Endothelial cell of umbilical vein (primary cell): ENCODE results near the gene CNTF. TPM values are rescaled to one million over a fixed set of nuclear protein-coding genes. Genes with fewer than 3 reads are reported as not detected.

Experiments
- BruUV-seq: library from RNA; stranded (reverse); fragments of 400-500 nt; replicated peaks from 2 replicates; lab custom pipeline; 2021; lab: Mats Ljungman, UMichigan
- CTCF ChIA-PET: fragments of 300-600, 350-600 bp; sonication (Branson Sonifier 250); formaldehyde crosslinking; loops from one replicate; lab custom pipeline; 2021; ENCODE audit warnings: antibody characterized with exemption, inconsistent platforms; lab: Charles Lee
- POLR2A ChIA-PET: fragments of 300-600, 350-600 bp; sonication (Branson Sonifier 250); formaldehyde crosslinking; loops from one replicate; lab custom pipeline; 2021; ENCODE audit warnings: antibody characterized with exemption, inconsistent platforms; lab: Charles Lee
- DNase-seq: peaks from one replicate; pipeline ENCODE4 v3.0.0-alpha.2; 2011; ENCODE audit warnings: low read depth, low spot score
- FAIRE-seq: peaks from 2 replicates; lab custom pipeline; 2011; peaks lifted over from hg19 to GRCh38; lab: Jason Lieb, UNC
- H2AFZ ChIP-seq: 2 replicates; pipeline ENCODE4 v1.6.0; 2012; ENCODE audit warnings: low read depth, low read length, control low read depth, inconsistent platforms
- H3K27ac ChIP-seq: 2 replicates; pipeline ENCODE4 v1.5.1; 2011; ENCODE audit warnings: low read depth, mild to moderate bottlenecking, control low read depth, low read length, moderate library complexity; ENCODE audit not compliant: insufficient read depth
- H3K27me3 ChIP-seq, 2 experiments: 2 replicates each; pipeline versions ENCODE4 v1.6.0 to v1.6.1; 2011; ENCODE audit warnings: low read length in 2 of 2, mixed read lengths in 1 of 2; ENCODE audit not compliant: control insufficient read depth in 2 of 2, insufficient read depth in 2 of 2
- H3K36me3 ChIP-seq, 2 experiments: 2 replicates in 1 of 2; 3 replicates in 1 of 2; pipeline ENCODE4 v1.5.1; 2011; ENCODE audit warnings: low read length in 2 of 2, mild to moderate bottlenecking in 1 of 2, moderate library complexity in 1 of 2; ENCODE audit not compliant: control insufficient read depth in 2 of 2, insufficient read depth in 2 of 2; ENCODE audit errors: extremely low read depth in 1 of 2
- H3K4me1 ChIP-seq: 3 replicates; pipeline ENCODE4 v1.5.1; 2011; ENCODE audit warnings: mild to moderate bottlenecking, low read length; ENCODE audit not compliant: control insufficient read depth, insufficient read depth; ENCODE audit errors: extremely low read depth
- H3K4me2 ChIP-seq: 2 replicates; pipeline ENCODE4 v1.6.1; 2011; ENCODE audit warnings: low read length, control low read depth, mixed read lengths; ENCODE audit not compliant: insufficient read depth
- H3K4me3 ChIP-seq, 3 experiments: fragments of 200-600 bp in 1 of 3; sonication (generic), shearing (Covaris generic) in 1 of 3; replicated peaks in 1 of 3; 2 replicates each; pipeline ENCODE4 v1.5.1; 2011 to 2016; ENCODE audit warnings: control low read depth in 3 of 3, low read length in 3 of 3, mild to moderate bottlenecking in 2 of 3, inconsistent platforms in 1 of 3, low read depth in 1 of 3, moderate library complexity in 1 of 3; ENCODE audit not compliant: insufficient read depth in 1 of 3
- H3K79me2 ChIP-seq: 2 replicates; pipeline ENCODE4 v1.6.0; 2012; ENCODE audit warnings: low read length, inconsistent platforms; ENCODE audit not compliant: control insufficient read depth, insufficient read depth
- H3K9ac ChIP-seq: replicated peaks from 2 replicates; pipeline ENCODE3; 2011; ENCODE audit warnings: low read length, control low read depth; ENCODE audit not compliant: insufficient read depth; ENCODE audit errors: extremely low read depth
- H3K9me1 ChIP-seq: replicated peaks from 3 replicates; pipeline ENCODE4 v1.6.0; 2011; ENCODE audit warnings: mild to moderate bottlenecking, low read length; ENCODE audit not compliant: control insufficient read depth, insufficient read depth; ENCODE audit errors: extremely low read depth
- H3K9me3 ChIP-seq: replicated peaks from 2 replicates; pipeline ENCODE4 v1.5.1; 2012; ENCODE audit warnings: low read length, inconsistent platforms; ENCODE audit not compliant: control insufficient read depth, insufficient read depth
- H4K20me1 ChIP-seq: replicated peaks from 2 replicates; pipeline ENCODE3; 2011; ENCODE audit warnings: mild to moderate bottlenecking, low read length; ENCODE audit not compliant: control insufficient read depth, insufficient read depth; ENCODE audit errors: extremely low read depth
- CTCF ChIP-seq, 2 donors: IDR thresholded peaks; 1 replicate in 1 of 2; 2 replicates in 1 of 2; pipeline ENCODE4 v1.5.1; 2011; ENCODE audit warnings: low read length in 2 of 2, mild to moderate bottlenecking in 2 of 2, moderate library complexity in 2 of 2, control low read depth in 1 of 2, inconsistent platforms in 1 of 2, low read depth in 1 of 2; ENCODE audit not compliant: insufficient read depth in 1 of 2; ENCODE audit errors: extremely low read depth in 1 of 2
- EZH2 ChIP-seq: IDR thresholded peaks from 2 replicates; pipeline ENCODE4 v1.6.1; 2012; ENCODE audit warnings: borderline replicate concordance, low read depth, mild to moderate bottlenecking, moderate library complexity, low read length, inconsistent platforms; ENCODE audit not compliant: severe bottlenecking
- FOS ChIP-seq: IDR thresholded peaks from 2 replicates; pipeline ENCODE4 v1.6.1; 2011; ENCODE audit warnings: mild to moderate bottlenecking, low read length, moderate library complexity, borderline replicate concordance; ENCODE audit not compliant: insufficient read depth
- GATA2 ChIP-seq: IDR thresholded peaks from 2 replicates; pipeline ENCODE4 v1.7.0; 2011; ENCODE audit warnings: low read depth, mild to moderate bottlenecking, moderate library complexity, mixed read lengths, low read length; ENCODE audit not compliant: insufficient read length, insufficient read depth
- JUN ChIP-seq: IDR thresholded peaks from 2 replicates; pipeline ENCODE4 v1.6.1; 2011; ENCODE audit warnings: borderline replicate concordance, low read depth; ENCODE audit not compliant: insufficient read length, insufficient read depth
- MAX ChIP-seq: IDR thresholded peaks from 2 replicates; pipeline ENCODE4 v1.6.1; 2011; ENCODE audit not compliant: insufficient read depth, insufficient read length
- MYC ChIP-seq: IDR thresholded peaks from one replicate; pipeline ENCODE4 v1.6.1; 2011; ENCODE audit warnings: mild to moderate bottlenecking, low read depth, low read length
- POLR2A ChIP-seq: IDR thresholded peaks from 2 replicates; pipeline ENCODE4 v1.6.1; 2012; ENCODE audit warnings: low read depth, mild to moderate bottlenecking, control low read depth, low read length
- POLR2AphosphoS5 ChIP-seq: IDR thresholded peaks from 2 replicates; pipeline ENCODE4 v1.6.1; 2012; ENCODE audit warnings: low read depth, mild to moderate bottlenecking, control low read depth, low read length, moderate library complexity; ENCODE audit not compliant: insufficient read depth
- dilution Hi-C: fragments of 300-500 bp; cut with MboI; formaldehyde crosslinking; loops from one replicate; pipeline ENCODE4 v1.15.0; 2019; ENCODE audit warnings: low sequenced_read_pairs; ENCODE audit not compliant: extremely low pct_ligation_motif_present
- intact Hi-C: fragments of 100-400 bp; cut with micrococcal nuclease; formaldehyde crosslinking; loops from one replicate; pipeline ENCODE4 v1.10.0; 2022
- polyA plus RNA-seq, 4 experiments: library from polyadenylated mRNA; depleted of rRNA in 3 of 4; stranded (reverse) in 3 of 4; unstranded in 1 of 4; fragments of >200 nt; gene quantifications; 2 replicates each; pipeline versions ENCODE4 v1.2.1 to v1.2.3, GENCODE V29; 2011 to 2012; ENCODE audit warnings: missing spikeins in 1 of 4
- total RNA-seq: library from RNA; stranded (reverse); gene quantifications from 2 replicates; pipeline ENCODE4 v1.2.3, GENCODE V29; 2021

The CNTF gene
- total and polyA plus RNA-seq, 2 donors (not counting 3 experiments of a cell fraction or from before 2014, with no cell fraction given), result 0.84 to 3.3 TPM

- H3K9me3 ChIP-seq, result no peaks in the 10 kb centered on the region
- no peak for FAIRE-seq
Observed at GRCh38 chr11:58592760-58593472, 29.5 kb upstream of the CNTF start.

More at GRCh38 chr11:58592760-58593472, 29.5 kb upstream of the CNTF start:
- H3K79me2 ChIP-seq, result peaks cover 88% of the 10 kb centered on the region
- CTCF ChIA-PET, result interaction anchor here (0.9 kb wide), 1 partner anchor 14 kb away, joined by 3 read pairs; the partner anchor contains the start of gene ZFP91
- no peak for DNase-seq
- no peaks in the 10 kb centered on the region for H3K27me3 ChIP-seq
- dilution Hi-C loops (no loop called here), intact Hi-C loops (no loop called here)
- H3K9me1 ChIP-seq, result no peaks in the 10 kb centered on the region
- H4K20me1 ChIP-seq, result peaks cover 2% of the 10 kb centered on the region
- no peak overlapping the region for H3K4me3 ChIP-seq
- no peak overlapping the region for H3K4me2 ChIP-seq
- H3K9ac ChIP-seq, result no peak overlapping the region
- H3K4me1 ChIP-seq, result no peaks in the 10 kb centered on the region
- H3K27ac ChIP-seq, result no peak overlapping the region
- no TSS peak for BruUV-seq
- H2AFZ ChIP-seq, result no peak overlapping the region
- H3K36me3 ChIP-seq, result peaks cover 0 to 4% of the 10 kb centered on the region in 2 experiments
- POLR2A ChIA-PET, result no interaction called here
- TF ChIP-seq POLR2A (no peak), FOS (no peak), CTCF (IDR thresholded peaks at IDR 0.05; ENCODE audit: extremely low read depth in 1 of 2, insufficient read depth in 1 of 2, low read depth in 1 of 2, low read length in 2 of 2) (no peak), MAX (no peak), GATA2 (no peak), EZH2 (no peak), JUN (no peak), MYC (no peak), POLR2AphosphoS5 (no peak)
